Measurements from ENCODE around the gene PLA2G5. TPM values are rescaled to one million over a fixed set of nuclear protein-coding genes. Genes with fewer than 3 reads are reported as not detected.

Gene PLA2G5
- total and polyA plus RNA-seq, 2 of the 4 experiments (the other 2 are of a cell fraction): not detected

DNA sequence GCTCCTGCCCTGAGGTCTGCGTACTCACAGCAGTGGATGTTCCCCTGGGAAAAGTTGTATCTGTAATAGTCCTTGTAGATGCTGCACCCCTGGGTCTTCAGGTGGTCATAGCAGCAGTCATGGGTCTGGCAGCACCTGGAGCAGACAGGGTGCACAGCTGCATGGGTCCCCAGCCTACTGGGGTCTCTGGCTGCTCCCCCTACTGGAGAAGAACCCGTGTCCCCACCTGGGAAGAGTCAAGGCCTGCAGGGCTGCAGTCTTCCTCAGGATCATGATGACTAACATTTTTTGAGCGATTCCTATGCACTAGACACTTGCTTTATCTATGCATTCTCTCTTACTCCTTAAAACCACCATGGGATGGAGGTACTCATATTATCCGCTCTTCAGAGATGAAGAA, 45.5 kb downstream of the PLA2G5 start:
- ATAC-seq (ENCODE audit: low read depth) (no peak), DNase-seq (no peak)
- H3K9me1 ChIP-seq (ENCODE audit: insufficient read depth, low read length): no peaks in the 10 kb centered on the region
- no peak overlapping the region for H2AK9ac ChIP-seq (replicated peaks; ENCODE audit: low read depth, low read length, poor library complexity)
- no peak overlapping the region for H2BK20ac ChIP-seq (ENCODE audit: low read depth, low read length)
- in situ Hi-C loops (cut with MboI; ENCODE audit: low sequenced_read_pairs) (no loop called here), intact Hi-C loops (cut with micrococcal nuclease) (no loop called here), dilution Hi-C loops (cut with HindIII; ENCODE audit: low sequenced_read_pairs, unreplicated experiment) (no loop called here)
- no peaks in the 10 kb centered on the region for H3K36me3 ChIP-seq (ENCODE audit: control insufficient read depth, insufficient read depth, low read length)
- no peak overlapping the region for H3K4me2 ChIP-seq (ENCODE audit: low read depth, low read length)
- no peak overlapping the region for H4K5ac ChIP-seq (ENCODE audit: low read depth, low read length)
- H4K91ac ChIP-seq (ENCODE audit: insufficient read depth, low read depth, low read length): no peak overlapping the region
- H3K56ac ChIP-seq (ENCODE audit: extremely low read depth, insufficient read depth, low read length): no peak overlapping the region
- H3K18ac ChIP-seq (ENCODE audit: low read depth, low read length): no peak overlapping the region
- no peaks in the 10 kb centered on the region for H3K79me1 ChIP-seq (ENCODE audit: low read depth in 1 of 2, low read length in 2 of 2)
- no peak overlapping the region for H2AK5ac ChIP-seq (ENCODE audit: low read depth, low read length)
- no TSS peak for BruUV-seq (replicated peaks)
- H3K9ac ChIP-seq (ENCODE audit: low read depth, low read length): no peak overlapping the region
- H3K9me3 ChIP-seq (ENCODE audit: control insufficient read depth, insufficient read depth, low read length): no peaks in the 10 kb centered on the region
- no peak overlapping the region for H3K4ac ChIP-seq (ENCODE audit: low read depth, low read length)
- no peaks in the 10 kb centered on the region for H4K20me1 ChIP-seq (ENCODE audit: insufficient read depth, low read length)
- no peak overlapping the region for H3K14ac ChIP-seq (replicated peaks; ENCODE audit: low read depth, low read length)
- H2BK120ac ChIP-seq (ENCODE audit: low read depth, low read length): no peak overlapping the region
- TF ChIP-seq RAD21 (IDR thresholded peaks at IDR 0.05; ENCODE audit: low read length) (no peak), NFE2L2 (IDR thresholded peaks at IDR 0.05; ENCODE audit: low read depth, low read length) (no peak), SMC3 (IDR thresholded peaks at IDR 0.05; ENCODE audit: low read depth, low read length) (no peak), MAFK (IDR thresholded peaks at IDR 0.05; ENCODE audit: low read depth, low read length) (no peak), CHD1 (IDR thresholded peaks at IDR 0.05; ENCODE audit: low read depth, low read length) (no peak), MAZ (IDR thresholded peaks at IDR 0.05; ENCODE audit: borderline replicate concordance, low read depth, low read length) (no peak), RCOR1 (IDR thresholded peaks at IDR 0.05; ENCODE audit: insufficient replicate concordance, low read length) (no peak), BHLHE40 (IDR thresholded peaks at IDR 0.05; ENCODE audit: low read depth, low read length) (no peak), MXI1 (IDR thresholded peaks at IDR 0.05; ENCODE audit: borderline replicate concordance, low read depth, low read length) (no peak), POLR2A (IDR thresholded peaks at IDR 0.05; ENCODE audit: low read depth, low read length) (no peak)
- TF ChIP-seq, protein P1, sequence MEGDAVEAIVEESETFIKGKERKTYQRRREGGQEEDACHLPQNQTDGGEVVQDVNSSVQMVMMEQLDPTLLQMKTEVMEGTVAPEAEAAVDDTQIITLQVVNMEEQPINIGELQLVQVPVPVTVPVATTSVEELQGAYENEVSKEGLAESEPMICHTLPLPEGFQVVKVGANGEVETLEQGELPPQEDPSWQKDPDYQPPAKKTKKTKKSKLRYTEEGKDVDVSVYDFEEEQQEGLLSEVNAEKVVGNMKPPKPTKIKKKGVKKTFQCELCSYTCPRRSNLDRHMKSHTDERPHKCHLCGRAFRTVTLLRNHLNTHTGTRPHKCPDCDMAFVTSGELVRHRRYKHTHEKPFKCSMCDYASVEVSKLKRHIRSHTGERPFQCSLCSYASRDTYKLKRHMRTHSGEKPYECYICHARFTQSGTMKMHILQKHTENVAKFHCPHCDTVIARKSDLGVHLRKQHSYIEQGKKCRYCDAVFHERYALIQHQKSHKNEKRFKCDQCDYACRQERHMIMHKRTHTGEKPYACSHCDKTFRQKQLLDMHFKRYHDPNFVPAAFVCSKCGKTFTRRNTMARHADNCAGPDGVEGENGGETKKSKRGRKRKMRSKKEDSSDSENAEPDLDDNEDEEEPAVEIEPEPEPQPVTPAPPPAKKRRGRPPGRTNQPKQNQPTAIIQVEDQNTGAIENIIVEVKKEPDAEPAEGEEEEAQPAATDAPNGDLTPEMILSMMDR (conservative IDR thresholded peaks at IDR 0.05; ENCODE audit: low read depth, low read length): no peak
- no peak overlapping the region for H2BK15ac ChIP-seq (ENCODE audit: low read depth, low read length)
- POLR2A ChIA-PET (ENCODE audit: unreplicated experiment): no interaction called here
- WGBS, 2 experiments (ENCODE audit: extremely low coverage in 2 of 2, insufficient read length in 1 of 2): 86% methylated on average over 1 of the region's 4 CpGs; no CpG with 5 or more reads in 1 of the 2 experiments
- no peak overlapping the region for H3K23ac ChIP-seq (ENCODE audit: low read depth, low read length)
- H4K8ac ChIP-seq (ENCODE audit: low read depth in 2 of 2, low read length in 2 of 2): no peak overlapping the region
- H3K4me3 ChIP-seq (ENCODE audit: insufficient read depth, low read depth, low read length): no peak overlapping the region
- CTCF ChIA-PET: interaction anchor here (1.0 kb wide), 1 partner anchor 9 kb away, joined by 3 read pairs; no protein-coding TSS in a partner anchor
- no peaks in the 10 kb centered on the region for H3K4me1 ChIP-seq (ENCODE audit: control insufficient read depth, insufficient read depth, low read length)
- no peak overlapping the region for H3K27ac ChIP-seq (ENCODE audit: insufficient read depth, low read length)
- no peak overlapping the region for H2AFZ ChIP-seq (replicated peaks; ENCODE audit: low read length, poor library complexity)
- no peak overlapping the region for H2BK5ac ChIP-seq (ENCODE audit: low read depth, low read length, poor library complexity, severe bottlenecking)
- peaks cover 25% of the 10 kb centered on the region for H3K27me3 ChIP-seq (ENCODE audit: control insufficient read depth, insufficient read depth, low read length)

Data from IMR-90 (cell line).